PC-3 (cell line): ENCODE data around the gene PFKFB4.

ENCODE experiments used
- EZH2 ChIP-seq: fragments of 300-600 bp; sonication (generic); IDR thresholded peaks from one replicate; pipeline ENCODE4 v1.6.1; 2017; ENCODE audit warnings: antibody characterized with exemption, mild to moderate bottlenecking, low read length; ENCODE audit not compliant: unreplicated experiment
- EZH2phosphoT487 ChIP-seq: fragments of 300-600 bp; sonication (generic); IDR thresholded peaks from 2 replicates; pipeline ENCODE4 v1.6.1; 2018; ENCODE audit warnings: mild to moderate bottlenecking, antibody characterized with exemption, low read length, borderline replicate concordance
- TF ChIP-seq, protein P1 (sequence below): fragments of 300-600 bp; sonication (generic); conservative IDR thresholded peaks from 2 replicates; pipeline ENCODE4 v1.5.1; 2017; ENCODE audit warnings: antibody characterized with exemption, low read depth, mild to moderate bottlenecking, low read length

DNA sequence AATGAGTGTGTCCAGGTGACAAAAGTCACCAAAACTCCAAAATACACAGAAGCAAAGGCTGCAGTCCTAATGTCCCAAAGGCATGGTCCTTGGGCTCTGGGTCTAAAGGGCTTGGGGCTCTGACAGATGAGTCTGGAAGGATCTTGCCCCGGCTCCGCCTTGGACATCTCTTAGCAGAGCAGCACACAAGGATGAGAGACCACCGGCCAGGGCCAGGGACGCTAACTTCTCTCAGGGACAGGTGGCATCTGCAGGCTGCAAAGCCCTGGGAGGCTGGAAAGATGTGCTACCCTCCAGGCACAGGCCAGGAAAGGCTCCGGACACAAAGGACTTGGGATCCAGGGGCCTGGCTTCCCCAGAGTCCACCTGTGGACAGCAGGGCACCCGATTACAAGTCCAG, 38.5 kb downstream of the PFKFB4 start:
- TF ChIP-seq, protein P1, sequence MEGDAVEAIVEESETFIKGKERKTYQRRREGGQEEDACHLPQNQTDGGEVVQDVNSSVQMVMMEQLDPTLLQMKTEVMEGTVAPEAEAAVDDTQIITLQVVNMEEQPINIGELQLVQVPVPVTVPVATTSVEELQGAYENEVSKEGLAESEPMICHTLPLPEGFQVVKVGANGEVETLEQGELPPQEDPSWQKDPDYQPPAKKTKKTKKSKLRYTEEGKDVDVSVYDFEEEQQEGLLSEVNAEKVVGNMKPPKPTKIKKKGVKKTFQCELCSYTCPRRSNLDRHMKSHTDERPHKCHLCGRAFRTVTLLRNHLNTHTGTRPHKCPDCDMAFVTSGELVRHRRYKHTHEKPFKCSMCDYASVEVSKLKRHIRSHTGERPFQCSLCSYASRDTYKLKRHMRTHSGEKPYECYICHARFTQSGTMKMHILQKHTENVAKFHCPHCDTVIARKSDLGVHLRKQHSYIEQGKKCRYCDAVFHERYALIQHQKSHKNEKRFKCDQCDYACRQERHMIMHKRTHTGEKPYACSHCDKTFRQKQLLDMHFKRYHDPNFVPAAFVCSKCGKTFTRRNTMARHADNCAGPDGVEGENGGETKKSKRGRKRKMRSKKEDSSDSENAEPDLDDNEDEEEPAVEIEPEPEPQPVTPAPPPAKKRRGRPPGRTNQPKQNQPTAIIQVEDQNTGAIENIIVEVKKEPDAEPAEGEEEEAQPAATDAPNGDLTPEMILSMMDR = no peak
- TF ChIP-seq EZH2phosphoT487 = no peak
- no peak for TF ChIP-seq EZH2
